ENCODE data around the gene DBF4B. TPM values are rescaled to one million over a fixed set of nuclear protein-coding genes. Genes with fewer than 3 reads are reported as not detected.

The DBF4B gene
- total and polyA plus RNA-seq, 2 of the 13 experiments (the other 11 are each of a cell fraction or from before 2014, with no cell fraction given): 11.7 to 13.2 TPM

- TF ChIP-seq MXD3 (CRISPR knock-in tag; IDR thresholded peaks at IDR 0.05) (peak; percentile 71; the same call in 1 of the 2 replicates), PHF20 (CRISPR knock-in tag; IDR thresholded peaks at IDR 0.05) (peak; percentile 40; the same call in 1 of the 2 replicates), BRD4 (CRISPR knock-in tag; IDR thresholded peaks at IDR 0.05) (peak; percentile 61; the same call in 1 of the 2 replicates), MYC (CRISPR knock-in tag; IDR thresholded peaks at IDR 0.05; ENCODE audit: borderline replicate concordance) (peak; percentile 80; the same call in 1 of the 2 replicates), ZBTB26 (CRISPR knock-in tag; IDR thresholded peaks at IDR 0.05; ENCODE audit: borderline replicate concordance) (no peak), GLI4 (CRISPR knock-in tag; IDR thresholded peaks at IDR 0.05; ENCODE audit: borderline replicate concordance) (peak; percentile 80; the same call in 1 of the 2 replicates), ZNF552 (CRISPR knock-in tag; IDR thresholded peaks at IDR 0.05; ENCODE audit: borderline replicate concordance) (no peak; the same call in none of the 2 replicates), TFDP1 (CRISPR knock-in tag; IDR thresholded peaks at IDR 0.05; ENCODE audit: borderline replicate concordance) (peak; percentile 75; the same call in 1 of the 2 replicates), NR2C2 (CRISPR knock-in tag; IDR thresholded peaks at IDR 0.05; ENCODE audit: borderline replicate concordance) (peak; percentile 29; the same call in 1 of the 2 replicates), CREM (IDR thresholded peaks at IDR 0.05) (no peak), CREM (CRISPR knock-in tag; IDR thresholded peaks at IDR 0.05) (no peak), MYPOP (CRISPR knock-in tag; IDR thresholded peaks at IDR 0.05) (no peak), ARHGAP35 (CRISPR knock-in tag; IDR thresholded peaks at IDR 0.05; ENCODE audit: borderline replicate concordance) (no peak), GFI1 (CRISPR knock-in tag; IDR thresholded peaks at IDR 0.05; ENCODE audit: borderline replicate concordance) (no peak), THAP8 (CRISPR knock-in tag; IDR thresholded peaks at IDR 0.05; ENCODE audit: borderline replicate concordance) (no peak), GMEB1 (CRISPR knock-in tag; IDR thresholded peaks at IDR 0.05; ENCODE audit: borderline replicate concordance) (no peak; the same call in 1 of the 2 replicates), SOX6 (IDR thresholded peaks at IDR 0.05) (no peak), SOX6 (CRISPR knock-in tag; IDR thresholded peaks at IDR 0.05) (peak; percentile 30; the same call in 1 of the 2 replicates), ZKSCAN8 (CRISPR knock-in tag; IDR thresholded peaks at IDR 0.05; ENCODE audit: borderline replicate concordance) (no peak), RFXAP (CRISPR knock-in tag; IDR thresholded peaks at IDR 0.05; ENCODE audit: borderline replicate concordance) (0 out of 2 replicates have a peak, but pooled peaks have one; percentile 14), MED1 (CRISPR knock-in tag; IDR thresholded peaks at IDR 0.05) (no peak; the same call in 1 of the 2 replicates), ZNF747 (CRISPR knock-in tag; IDR thresholded peaks at IDR 0.05; ENCODE audit: borderline replicate concordance) (no peak; the same call in 1 of the 2 replicates), ZNF773 (CRISPR knock-in tag; IDR thresholded peaks at IDR 0.05; ENCODE audit: borderline replicate concordance) (0 out of 2 replicates have a peak, but pooled peaks have one; percentile 81)
Measured at GRCh38 chr17:44775136-44775837, 66.8 kb downstream of the DBF4B start (continued).

All from HepG2 (cell line).